ENCODE data around the gene ARHGAP15.
A peak's percentile ranks its signal among the peaks of the same experiment; 100 is the strongest.

Gene ARHGAP15

GRCh38 chr2:143548032-143548431, 418.8 kb downstream of the ARHGAP15 start:
- H3K4me3 ChIP-seq (ENCODE audit: low read depth, low read length) = no peak overlapping the region
- no peak for DNase-seq (ENCODE audit: low read depth)
- no peak for TF ChIP-seq CTCF (IDR thresholded peaks at IDR 0.05; ENCODE audit: insufficient read depth, low read depth, low read length, missing control alignments)

GRCh38 chr2:143550500-143550899, 421.3 kb downstream of the ARHGAP15 start:
- no peak overlapping the region for H3K4me3 ChIP-seq (ENCODE audit: low read depth, low read length)
- DNase-seq (ENCODE audit: low read depth) = no peak
- TF ChIP-seq CTCF (IDR thresholded peaks at IDR 0.05; ENCODE audit: insufficient read depth, low read depth, low read length, missing control alignments) = no peak

GRCh38 chr2:143551971-143552650, 422.9 kb downstream of the ARHGAP15 start:
- no peak for TF ChIP-seq CTCF (IDR thresholded peaks at IDR 0.05; ENCODE audit: insufficient read depth, low read depth, low read length, missing control alignments)
- no peak for DNase-seq (ENCODE audit: low read depth)

GRCh38 chr2:143553261-143553660, 424.0 kb downstream of the ARHGAP15 start:
- DNase-seq (ENCODE audit: low read depth) = peak; percentile 18
- TF ChIP-seq CTCF (IDR thresholded peaks at IDR 0.05; ENCODE audit: insufficient read depth, low read depth, low read length, missing control alignments) = no peak
- no peak overlapping the region for H3K4me3 ChIP-seq (ENCODE audit: low read depth, low read length)

More at GRCh38 chr2:143551971-143552650, 422.9 kb downstream of the ARHGAP15 start:
- no peak overlapping the region for H3K4me3 ChIP-seq (ENCODE audit: low read depth, low read length)

GRCh38 chr2:143558665-143559064, 429.4 kb downstream of the ARHGAP15 start:
- H3K4me3 ChIP-seq (ENCODE audit: low read depth, low read length) = no peak overlapping the region
- TF ChIP-seq CTCF (IDR thresholded peaks at IDR 0.05; ENCODE audit: insufficient read depth, low read depth, low read length, missing control alignments) = no peak
- no peak for DNase-seq (ENCODE audit: low read depth)

GRCh38 chr2:143559147-143559546, 429.9 kb downstream of the ARHGAP15 start:
- DNase-seq (ENCODE audit: low read depth) = no peak
- no peak for TF ChIP-seq CTCF (IDR thresholded peaks at IDR 0.05; ENCODE audit: insufficient read depth, low read depth, low read length, missing control alignments)
- H3K4me3 ChIP-seq (ENCODE audit: low read depth, low read length) = no peak overlapping the region

GRCh38 chr2:143560724-143561123, 431.5 kb downstream of the ARHGAP15 start:
- DNase-seq (ENCODE audit: low read depth) = no peak
- H3K4me3 ChIP-seq (ENCODE audit: low read depth, low read length) = no peak overlapping the region
- TF ChIP-seq CTCF (IDR thresholded peaks at IDR 0.05; ENCODE audit: insufficient read depth, low read depth, low read length, missing control alignments) = no peak
